T-helper 2 cell treated with Interferon-gamma antibody and Interleukin-4, amounts not matched to agents 100 ng/mL and 5 ng/mL, for 36 hours (primary cell): ENCODE data around the gene NPTX1. TPM values are rescaled to one million over a fixed set of nuclear protein-coding genes. Genes with fewer than 3 reads are reported as not detected.

Experiments
- intact Hi-C: fragments of 100-400 bp; cut with micrococcal nuclease; formaldehyde crosslinking; loops from one replicate; pipeline ENCODE4 v1.15.1; 2023
- total RNA-seq: library from RNA; stranded (reverse); gene quantifications from 2 replicates; pipeline ENCODE4 v1.2.3, GENCODE V29; 2022

NPTX1 gene
- total RNA-seq, 1 donor from 2014 or later, result 29.5 TPM

GRCh38 chr17:80446645-80447405, 29.6 kb downstream of the NPTX1 start:
- intact Hi-C loops, result no loop called here

DNA sequence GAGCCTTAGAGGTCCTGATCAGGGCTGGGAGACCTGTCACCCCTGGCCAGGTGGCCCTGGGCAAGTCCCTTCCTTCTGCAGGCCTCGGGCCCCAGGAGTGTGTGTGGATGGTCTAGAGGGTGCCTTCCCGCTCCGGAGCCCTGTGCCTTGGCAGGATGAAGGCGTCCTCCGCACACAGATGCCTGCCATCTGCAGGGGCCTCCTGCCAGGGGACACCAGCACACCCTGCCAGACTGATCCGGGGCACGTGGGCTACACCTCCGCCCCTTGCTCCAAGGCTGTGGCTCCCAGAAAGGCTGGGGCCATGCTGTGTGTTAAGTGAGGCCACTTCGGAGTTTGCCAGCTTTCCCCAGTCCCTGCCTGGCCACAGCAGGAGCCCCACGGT, 30.7 kb downstream of the NPTX1 start:
- intact Hi-C loops, result no loop called here

DNA sequence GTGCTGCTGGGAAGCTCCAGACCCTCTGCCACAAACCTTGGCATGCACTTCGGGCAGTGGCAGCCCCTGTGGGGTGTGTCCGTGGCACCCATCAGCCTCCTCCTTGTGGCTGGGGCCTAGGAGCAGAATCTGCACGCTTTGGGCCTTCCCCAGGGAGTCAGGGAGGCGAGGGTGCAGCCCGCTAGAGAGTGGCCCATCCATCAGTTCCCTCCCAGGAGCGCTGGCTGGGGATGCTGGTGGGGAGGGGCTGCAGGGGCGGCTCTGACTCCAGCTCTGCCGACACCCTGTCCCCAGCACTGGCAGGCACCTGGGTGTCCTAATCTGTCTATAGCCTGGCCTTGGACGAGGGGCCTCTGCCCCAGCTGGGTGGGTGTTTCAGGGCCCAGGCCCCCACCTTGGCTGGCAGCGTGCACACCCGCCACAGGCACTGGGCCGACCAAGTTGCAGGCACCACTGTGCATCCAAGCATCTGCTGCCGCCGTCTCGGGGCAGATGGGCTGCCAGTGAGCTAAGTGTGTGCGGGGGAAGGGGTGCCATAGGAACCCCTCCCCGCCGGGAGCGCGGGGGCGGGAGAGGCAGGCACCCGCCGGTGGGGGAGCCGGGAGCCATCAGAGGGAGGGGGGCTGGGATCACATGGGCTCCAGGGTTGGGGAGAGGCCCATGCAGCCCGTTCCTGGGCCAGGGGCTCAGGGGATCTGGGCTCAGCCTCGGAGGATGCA, 31.2 kb downstream of the NPTX1 start:
- intact Hi-C loops, result no loop called here

DNA sequence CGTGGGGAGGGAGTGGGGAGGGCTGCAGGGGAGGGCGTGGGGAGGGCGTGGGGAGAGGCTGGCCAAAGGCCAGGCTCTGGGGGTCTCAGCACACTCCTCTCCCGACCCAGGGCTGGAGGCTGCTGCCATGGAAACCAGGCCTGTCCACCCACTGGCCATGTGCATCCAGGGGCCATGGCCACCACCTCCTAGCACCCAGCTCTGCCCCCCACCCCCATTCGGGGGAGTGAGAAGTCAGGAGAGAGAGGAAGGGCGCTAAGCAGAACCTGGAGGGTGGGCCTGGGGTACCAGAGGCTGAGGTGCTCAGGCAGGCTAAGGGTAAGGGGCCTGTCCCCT, 31.8 kb downstream of the NPTX1 start:
- intact Hi-C loops, result no loop called here

- intact Hi-C loops, result no loop called here
These were observed 32.3 kb downstream of the NPTX1 start for GRCh38 chr17:80443916-80444643.

DNA sequence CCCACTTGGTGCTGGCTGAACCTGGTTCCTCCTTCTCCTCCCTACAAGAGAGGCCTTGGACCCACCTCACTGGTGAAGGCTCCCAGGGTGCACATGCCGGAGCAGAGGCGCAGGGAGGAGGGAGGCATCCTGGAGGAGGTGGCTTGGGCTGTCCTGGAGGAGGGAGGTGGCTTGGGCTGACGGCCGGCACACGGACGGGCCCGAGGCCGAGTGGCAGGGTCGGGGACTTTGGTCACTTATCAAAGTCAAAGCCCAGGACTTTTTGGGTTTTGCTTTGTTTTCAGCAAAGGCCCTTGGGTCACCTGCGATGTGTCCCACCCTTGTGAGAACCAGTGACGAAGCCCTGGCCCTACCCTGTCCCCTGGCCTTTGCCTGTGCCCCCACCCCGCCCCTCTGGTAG, 32.9 kb downstream of the NPTX1 start:
- intact Hi-C loops, result no loop called here

DNA sequence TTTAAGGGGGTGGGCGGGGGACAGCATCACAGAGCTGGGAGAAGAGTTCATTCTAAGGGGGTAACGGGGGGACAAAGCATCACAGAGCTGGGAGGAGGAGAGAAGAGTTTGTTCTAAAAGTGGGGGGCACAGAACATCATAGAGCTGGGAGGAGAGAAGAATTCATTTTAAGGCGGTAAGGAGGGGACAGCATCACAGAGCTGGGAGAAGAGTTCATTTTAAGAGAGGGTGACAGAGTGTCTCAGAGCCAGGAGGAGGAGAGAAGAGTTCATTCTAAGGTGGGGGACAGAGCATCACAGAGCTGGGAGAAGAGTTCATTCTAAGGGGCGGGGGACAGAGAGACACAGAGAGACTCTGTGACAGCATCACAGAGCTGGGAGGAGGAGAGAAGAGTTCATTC, 33.6 kb downstream of the NPTX1 start:
- intact Hi-C loops, result no loop called here

DNA sequence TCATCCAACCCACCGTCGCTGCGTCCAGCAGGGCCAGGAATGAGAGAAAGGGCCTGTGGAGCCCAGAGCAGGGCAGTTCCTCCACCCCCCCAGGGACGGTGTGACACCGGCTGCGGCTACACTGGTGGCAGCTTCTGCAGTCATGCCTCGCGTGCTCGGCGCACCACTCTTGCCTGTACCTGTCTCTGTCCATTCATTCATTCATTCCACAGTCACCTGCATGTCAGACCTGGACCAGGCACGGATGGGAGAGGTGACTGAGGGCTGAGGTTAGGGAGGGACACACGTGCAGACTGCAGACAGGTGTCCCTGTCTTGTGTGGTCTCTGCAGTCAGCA, 34.1 kb downstream of the NPTX1 start:
- intact Hi-C loops, result no loop called here

- intact Hi-C loops, result no loop called here
These were observed 34.6 kb downstream of the NPTX1 start for GRCh38 chr17:80441598-80442322.

GRCh38 chr17:80441133-80441578, 35.3 kb downstream of the NPTX1 start:
- intact Hi-C loops, result no loop called here

DNA sequence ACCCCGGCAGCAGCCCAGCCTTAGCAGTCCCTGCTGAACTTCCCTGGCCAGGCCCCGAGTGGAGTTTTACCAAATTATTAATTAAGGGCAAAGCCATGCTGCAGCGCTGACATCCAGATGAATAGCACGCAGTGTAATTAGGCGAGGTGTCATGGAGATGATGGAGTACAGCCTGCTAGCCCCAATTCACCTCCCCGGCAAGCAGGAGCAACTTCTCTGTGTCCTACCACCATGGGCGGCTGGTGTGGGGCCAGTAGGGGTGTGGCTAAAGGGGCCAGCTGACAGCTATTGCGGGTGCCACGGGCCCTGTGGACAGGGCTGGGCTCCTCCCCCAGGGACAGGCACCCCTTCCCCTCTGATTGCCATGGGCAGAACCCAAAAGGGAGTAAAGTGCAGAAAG, 36.9 kb downstream of the NPTX1 start:
- intact Hi-C loops, result no loop called here

- intact Hi-C loops, result no loop called here
These were observed 37.6 kb downstream of the NPTX1 start for GRCh38 chr17:80438806-80439205.

DNA sequence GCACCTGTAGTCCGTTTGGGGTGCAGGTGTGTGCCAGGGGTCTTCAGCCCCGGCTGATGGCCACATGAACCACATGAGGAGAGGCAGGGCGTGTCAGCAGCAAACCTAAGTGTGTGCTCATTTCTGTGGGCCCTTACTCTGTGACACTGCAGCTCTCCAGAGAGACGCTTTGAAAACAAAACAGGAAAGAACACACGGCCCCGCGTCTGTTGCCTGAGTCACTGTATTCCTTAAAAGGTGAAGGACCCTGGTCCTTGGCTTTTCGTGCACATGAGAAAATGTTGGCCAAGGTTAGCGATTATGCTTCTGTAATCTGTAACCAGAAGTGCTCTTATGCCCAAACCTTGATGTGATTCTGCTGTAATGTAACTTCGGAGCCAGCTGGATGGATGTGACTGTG, 38.9 kb downstream of the NPTX1 start:
- intact Hi-C loops, result no loop called here

- intact Hi-C loops, result no loop called here
These were observed 42.3 kb downstream of the NPTX1 start for GRCh38 chr17:80433916-80434666.

GRCh38 chr17:80432961-80433550, 43.4 kb downstream of the NPTX1 start:
- intact Hi-C loops, result no loop called here

DNA sequence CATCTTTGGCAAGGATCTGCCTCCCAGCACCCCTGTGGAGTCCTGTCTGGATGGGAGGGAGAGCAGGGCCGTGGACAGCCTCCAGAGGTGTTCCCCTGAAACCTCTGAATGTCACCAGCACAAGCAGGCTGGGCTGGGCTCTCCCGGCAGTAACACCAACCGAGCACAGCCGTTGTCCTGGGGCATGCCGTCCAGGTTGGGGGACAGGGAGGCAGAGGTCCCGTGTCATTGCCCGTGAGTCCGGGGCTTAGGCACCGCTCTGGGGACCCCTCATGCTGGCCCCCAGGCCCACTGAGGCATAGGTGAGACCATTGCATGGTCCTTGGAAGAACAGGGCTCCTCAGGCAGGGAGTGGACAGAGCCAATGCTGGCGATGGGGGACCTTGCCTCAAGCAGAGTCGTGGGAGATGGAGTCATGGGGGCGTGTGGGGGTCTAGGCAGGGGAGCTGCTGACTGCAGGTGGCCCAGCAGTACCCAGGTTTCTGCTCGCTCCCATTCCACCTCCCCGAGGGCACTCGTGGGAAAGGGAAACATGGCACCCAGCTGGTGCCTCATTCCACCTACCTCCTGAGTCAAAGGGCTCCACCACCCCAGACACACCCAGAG, 44.0 kb downstream of the NPTX1 start:
- intact Hi-C loops, result no loop called here

- intact Hi-C loops, result no loop called here
These were observed 44.9 kb downstream of the NPTX1 start for GRCh38 chr17:80431246-80432195.

DNA sequence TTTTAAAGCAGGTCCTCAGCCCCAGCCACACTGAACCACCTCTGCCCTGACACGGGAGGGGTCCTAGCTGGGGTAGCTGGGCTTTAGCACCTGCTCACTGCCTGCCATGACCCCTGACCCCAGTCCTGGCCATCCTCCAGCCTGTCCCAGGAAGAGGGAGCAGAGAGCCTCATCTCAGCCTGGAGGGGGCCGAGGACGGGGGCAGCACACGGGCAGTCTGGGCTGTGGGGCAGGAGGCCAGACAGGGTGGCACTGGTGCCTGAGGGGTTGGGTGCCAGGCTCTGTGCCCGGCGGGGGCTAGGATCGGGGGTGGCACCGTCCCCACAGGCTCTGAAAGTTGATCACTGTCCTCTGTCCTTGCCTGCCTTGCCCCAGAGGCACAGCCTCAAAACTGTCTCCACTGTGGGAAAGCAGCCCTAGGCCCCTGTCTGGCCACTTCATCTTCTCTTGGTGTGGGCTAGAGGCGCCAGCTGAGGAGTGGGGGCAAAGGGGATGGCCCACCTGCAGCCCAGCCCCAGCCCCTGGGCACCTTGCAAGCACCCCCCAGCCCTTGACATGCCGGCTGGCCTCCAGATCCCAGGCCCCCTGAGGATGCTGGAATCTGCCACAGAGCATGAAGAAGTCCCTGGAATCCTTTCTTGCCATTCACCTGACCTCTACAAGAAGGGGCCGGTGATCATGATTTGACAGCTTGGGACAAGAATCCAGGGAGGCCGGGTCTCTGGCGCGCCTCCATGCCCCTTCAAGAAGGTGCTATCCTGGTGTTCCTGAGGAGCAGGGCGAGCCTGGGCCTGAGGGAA, 45.8 kb downstream of the NPTX1 start:
- intact Hi-C loops, result no loop called here
